ENCODE results near the gene AMZ2.
A peak's percentile ranks its signal among the peaks of the same experiment; 100 is the strongest.
"Not testable (repeated sequence)": the region's sequence is repeated elsewhere in the genome, so short reads cannot be mapped to it uniquely, and the experiment has no call there.

AMZ2 gene

DNA sequence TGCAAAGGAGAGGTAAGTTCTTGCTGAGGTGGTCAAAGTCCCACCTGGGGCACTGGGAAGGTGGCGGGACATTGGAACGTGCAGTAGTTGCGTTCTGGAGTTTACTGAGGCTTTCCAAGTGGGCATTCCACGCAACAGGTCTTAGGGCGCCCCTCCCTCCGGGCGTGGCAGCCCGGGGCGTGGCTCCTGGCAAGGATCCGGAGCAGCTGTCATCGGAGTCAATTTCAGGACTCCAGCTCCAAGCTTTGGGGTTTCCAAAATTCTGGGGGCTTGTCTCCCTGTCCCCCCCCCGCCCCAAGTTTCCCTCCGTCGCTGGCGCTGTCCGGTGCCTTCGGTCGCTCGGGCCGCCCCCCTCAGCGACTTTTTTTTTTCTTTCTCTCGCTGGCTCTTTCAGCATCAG is 43.1 kb upstream of the AMZ2 start:
- Histone ChIP-seq H3K4me3 (replicated peaks; ENCODE audit: low read depth, low read length) (peak overlapping the region; percentile 79), H3K36me3 (ENCODE audit: control insufficient read depth, insufficient read depth, low read length) (no peaks in the 10 kb centered on the region; the same call in 1 of the 2 replicates), H3K27me3 (replicated peaks; ENCODE audit: control insufficient read depth, insufficient read depth, low read length) (no peaks in the 10 kb centered on the region; the same call in 1 of the 2 replicates)
- TF ChIP-seq, protein P1, sequence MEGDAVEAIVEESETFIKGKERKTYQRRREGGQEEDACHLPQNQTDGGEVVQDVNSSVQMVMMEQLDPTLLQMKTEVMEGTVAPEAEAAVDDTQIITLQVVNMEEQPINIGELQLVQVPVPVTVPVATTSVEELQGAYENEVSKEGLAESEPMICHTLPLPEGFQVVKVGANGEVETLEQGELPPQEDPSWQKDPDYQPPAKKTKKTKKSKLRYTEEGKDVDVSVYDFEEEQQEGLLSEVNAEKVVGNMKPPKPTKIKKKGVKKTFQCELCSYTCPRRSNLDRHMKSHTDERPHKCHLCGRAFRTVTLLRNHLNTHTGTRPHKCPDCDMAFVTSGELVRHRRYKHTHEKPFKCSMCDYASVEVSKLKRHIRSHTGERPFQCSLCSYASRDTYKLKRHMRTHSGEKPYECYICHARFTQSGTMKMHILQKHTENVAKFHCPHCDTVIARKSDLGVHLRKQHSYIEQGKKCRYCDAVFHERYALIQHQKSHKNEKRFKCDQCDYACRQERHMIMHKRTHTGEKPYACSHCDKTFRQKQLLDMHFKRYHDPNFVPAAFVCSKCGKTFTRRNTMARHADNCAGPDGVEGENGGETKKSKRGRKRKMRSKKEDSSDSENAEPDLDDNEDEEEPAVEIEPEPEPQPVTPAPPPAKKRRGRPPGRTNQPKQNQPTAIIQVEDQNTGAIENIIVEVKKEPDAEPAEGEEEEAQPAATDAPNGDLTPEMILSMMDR (IDR thresholded peaks at IDR 0.05; ENCODE audit: insufficient read depth, low read length, poor library complexity, severe bottlenecking) = no peak
- DNase-seq (ENCODE audit: extremely low read depth, insufficient read length) = no peak

DNA sequence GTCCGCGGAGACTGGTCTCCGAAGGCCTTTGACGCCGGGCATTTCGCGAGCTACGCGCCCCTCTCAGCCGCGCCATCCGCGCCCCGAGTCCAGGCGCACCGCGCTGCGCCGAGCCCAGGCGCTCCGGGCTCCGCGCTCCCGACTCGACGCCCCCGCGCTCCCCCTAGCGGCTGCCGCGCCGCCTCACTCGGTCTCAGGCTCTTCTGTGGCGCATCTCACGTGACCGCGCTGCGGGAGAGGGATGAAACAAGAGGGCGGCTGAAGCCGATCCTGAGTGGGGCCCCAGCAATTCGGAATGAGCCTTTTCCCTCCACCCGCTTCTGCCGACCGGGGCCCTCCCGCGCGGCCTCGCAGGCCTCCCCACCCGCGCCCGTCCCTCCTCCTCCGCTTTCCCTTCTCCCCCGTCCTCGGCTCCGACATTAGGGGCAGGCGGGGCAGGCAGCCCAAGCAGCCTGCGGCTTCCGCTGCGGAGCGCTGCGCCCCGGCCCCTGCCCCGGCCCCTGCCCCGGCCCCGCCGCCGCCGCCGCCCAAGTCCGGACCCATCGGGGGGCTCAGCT is 42.5 kb upstream of the AMZ2 start:
- Histone ChIP-seq H3K4me3 (replicated peaks; ENCODE audit: low read depth, low read length) (peak overlapping the region; percentile 79), H3K36me3 (ENCODE audit: control insufficient read depth, insufficient read depth, low read length) (no peaks in the 10 kb centered on the region; the same call in 1 of the 2 replicates), H3K27me3 (replicated peaks; ENCODE audit: control insufficient read depth, insufficient read depth, low read length) (no peaks in the 10 kb centered on the region; the same call in 1 of the 2 replicates)
- TF ChIP-seq, protein P1 (IDR thresholded peaks at IDR 0.05; ENCODE audit: insufficient read depth, low read length, poor library complexity, severe bottlenecking) = peak; percentile 72
- DNase-seq (ENCODE audit: extremely low read depth, insufficient read length) = peak; percentile 94

DNA sequence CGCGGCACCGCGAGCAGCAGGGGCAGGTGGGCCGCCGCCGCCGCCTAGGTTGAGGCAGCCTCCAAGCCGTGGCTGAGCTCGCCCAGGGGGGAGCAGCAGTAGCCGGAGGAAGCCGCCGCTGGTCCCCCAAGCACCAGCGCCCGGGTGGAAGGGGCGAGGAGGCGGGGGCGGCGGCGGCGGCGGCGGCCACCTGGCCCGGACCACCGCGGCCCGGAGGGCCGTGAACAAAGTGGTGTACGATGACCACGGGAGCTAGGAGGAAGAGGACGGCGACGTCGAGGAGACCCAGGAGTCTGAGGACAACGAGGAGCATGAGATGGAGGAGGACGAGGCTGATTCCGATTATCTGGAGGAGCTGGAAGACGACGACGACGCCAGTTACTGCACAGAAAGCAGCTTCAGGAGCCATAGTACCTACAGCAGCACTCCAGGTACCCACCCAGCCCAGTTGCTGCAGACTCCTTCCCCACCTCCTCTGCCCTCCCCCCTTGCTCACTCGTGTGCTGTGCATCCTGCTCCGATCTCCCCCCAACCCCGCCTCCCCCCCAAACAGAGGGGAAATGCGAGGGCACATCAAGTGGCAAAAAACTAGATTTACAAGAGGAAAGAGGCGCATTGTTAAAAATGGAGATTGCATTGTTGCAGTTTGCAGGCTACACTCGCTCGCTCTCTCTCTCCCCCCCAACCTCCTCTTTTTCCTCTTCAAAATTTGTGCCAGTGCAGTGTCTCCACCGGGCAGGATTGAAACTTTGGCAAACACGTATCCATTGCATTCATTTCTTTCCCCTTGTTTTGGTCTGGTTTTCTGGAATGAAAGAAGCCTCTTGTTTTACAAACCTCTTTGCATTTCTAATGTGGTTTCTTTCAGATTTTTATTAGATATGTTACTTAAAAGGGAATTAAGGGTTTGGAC is 41.8 kb upstream of the AMZ2 start:
- TF ChIP-seq, protein P1 (IDR thresholded peaks at IDR 0.05; ENCODE audit: insufficient read depth, low read length, poor library complexity, severe bottlenecking) = no peak
- H3K4me3 ChIP-seq (replicated peaks; ENCODE audit: low read depth, low read length) = peak overlapping the region; percentile 79
- no peaks in the 10 kb centered on the region; the same call in 1 of the 2 replicates for H3K27me3 ChIP-seq (replicated peaks; ENCODE audit: control insufficient read depth, insufficient read depth, low read length)
- peak; percentile 53 for DNase-seq (ENCODE audit: extremely low read depth, insufficient read length)
- H3K36me3 ChIP-seq (ENCODE audit: control insufficient read depth, insufficient read depth, low read length) = peaks cover 2% of the 10 kb centered on the region

DNA sequence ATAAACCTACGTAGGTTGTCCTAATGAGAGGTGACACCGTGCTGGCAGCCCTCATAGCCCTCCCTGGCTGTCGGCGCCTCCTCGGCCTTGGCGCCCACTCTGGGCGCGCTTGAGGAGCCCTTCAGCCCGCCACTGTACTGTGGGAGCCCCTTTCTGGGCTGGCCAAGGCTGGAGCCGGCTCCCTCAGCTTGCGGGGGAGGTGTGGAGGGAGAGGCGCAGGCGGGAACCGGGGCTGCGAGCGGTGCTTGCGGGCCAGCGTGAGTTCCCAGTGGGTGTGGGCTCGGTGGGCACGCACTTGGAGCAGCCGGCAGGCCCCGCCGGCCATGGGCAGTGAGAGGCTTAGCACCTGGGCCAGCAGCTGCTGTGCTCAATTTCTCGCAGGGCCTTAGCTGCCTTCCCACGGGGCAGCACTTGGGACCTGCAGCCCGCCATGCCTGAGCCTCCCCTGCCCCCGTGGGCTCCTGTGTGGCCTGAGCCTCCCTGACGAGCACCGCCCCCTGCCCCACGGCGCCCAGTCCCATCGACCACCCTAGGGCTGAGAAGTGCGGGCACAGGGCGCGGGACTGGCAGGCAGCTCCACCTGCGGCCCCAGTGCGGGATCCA is 40.1 kb upstream of the AMZ2 start:
- TF ChIP-seq, protein P1 (IDR thresholded peaks at IDR 0.05; ENCODE audit: insufficient read depth, low read length, poor library complexity, severe bottlenecking) = no peak
- no peak for DNase-seq (ENCODE audit: extremely low read depth, insufficient read length)
- no peak overlapping the region for H3K4me3 ChIP-seq (replicated peaks; ENCODE audit: low read depth, low read length)
- H3K27me3 ChIP-seq (replicated peaks; ENCODE audit: control insufficient read depth, insufficient read depth, low read length) = no peaks in the 10 kb centered on the region
- H3K36me3 ChIP-seq (ENCODE audit: control insufficient read depth, insufficient read depth, low read length) = peaks cover 2% of the 10 kb centered on the region

DNA sequence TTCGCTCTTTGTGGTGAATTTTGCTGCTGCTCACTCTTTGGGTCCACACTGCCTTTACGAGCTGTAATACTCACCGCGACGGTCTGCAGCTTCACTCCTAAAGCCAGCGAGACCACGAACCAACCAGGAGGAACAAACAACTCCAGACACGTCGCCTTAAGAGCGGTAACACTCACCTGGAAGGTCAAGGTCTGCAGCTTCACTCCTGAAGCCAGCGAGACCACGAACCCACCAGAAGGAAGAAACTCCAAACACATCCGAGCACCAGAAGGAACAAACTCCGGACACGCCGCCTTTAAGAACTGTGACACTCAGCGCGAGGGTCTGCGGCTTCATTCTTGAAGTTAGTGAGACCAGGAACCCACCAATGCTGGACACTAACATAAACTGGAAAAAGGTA is 39.2 kb upstream of the AMZ2 start:
- DNase-seq (ENCODE audit: extremely low read depth, insufficient read length); H3K36me3 ChIP-seq (ENCODE audit: control insufficient read depth, insufficient read depth, low read length); H3K4me3 ChIP-seq (replicated peaks; ENCODE audit: low read depth, low read length); H3K27me3 ChIP-seq (replicated peaks; ENCODE audit: control insufficient read depth, insufficient read depth, low read length): not testable (repeated sequence)

DNA sequence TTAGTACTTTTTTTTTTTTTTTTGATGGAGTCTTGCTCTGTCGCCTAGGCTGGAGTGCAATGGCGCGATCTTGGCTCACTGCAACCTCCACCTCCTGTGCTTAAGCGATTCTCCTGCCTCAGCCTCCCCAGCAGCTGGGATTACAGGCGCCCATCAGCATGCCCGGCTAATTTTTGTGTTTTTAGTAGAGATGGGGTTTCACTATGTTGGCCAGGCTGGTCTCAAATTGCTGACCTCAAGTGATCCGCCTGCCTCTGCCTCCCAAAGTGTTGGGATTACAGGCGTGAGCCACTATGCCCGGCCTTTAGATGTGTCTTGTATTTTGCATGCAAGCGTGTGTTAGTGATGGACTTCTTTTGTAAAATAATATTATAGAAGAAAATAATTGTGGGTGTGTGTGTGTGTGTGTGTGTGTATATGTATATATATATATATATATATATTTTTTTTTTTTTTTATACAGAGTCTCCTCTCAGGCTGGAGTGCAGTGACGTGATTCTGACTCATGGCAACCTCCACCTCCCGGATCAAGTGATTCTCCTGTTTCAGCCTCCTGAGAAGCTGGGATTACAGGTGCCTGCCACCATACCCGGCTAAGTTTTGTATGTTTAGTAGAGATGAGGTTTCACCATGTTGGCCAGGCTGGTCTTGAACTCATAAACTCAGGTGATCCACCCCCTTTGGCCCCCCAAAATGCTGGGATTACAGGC is 38.5 kb upstream of the AMZ2 start:
- not testable (repeated sequence) for H3K4me3 ChIP-seq (replicated peaks; ENCODE audit: low read depth, low read length); H3K36me3 ChIP-seq (ENCODE audit: control insufficient read depth, insufficient read depth, low read length); H3K27me3 ChIP-seq (replicated peaks; ENCODE audit: control insufficient read depth, insufficient read depth, low read length); DNase-seq (ENCODE audit: extremely low read depth, insufficient read length)
